ENCODE data around the gene CR1L. TPM values are rescaled to one million over a fixed set of nuclear protein-coding genes. Genes with fewer than 3 reads are reported as not detected.
"Not testable (repeated sequence)": the region's sequence is repeated elsewhere in the genome, so short reads cannot be mapped to it uniquely, and the experiment has no call there.

The CR1L gene
- total and polyA plus RNA-seq, 2 experiments from 2014 or later = 5.8 to 21.4 TPM

- TF ChIP-seq ZNF462 (CRISPR knock-in tag; IDR thresholded peaks at IDR 0.05) (no peak), STAT1 (IDR thresholded peaks at IDR 0.05; ENCODE audit: unreplicated experiment) (no peak), EZH2 (IDR thresholded peaks at IDR 0.05; ENCODE audit: low read depth, unreplicated experiment) (no peak), ETS1 (IDR thresholded peaks at IDR 0.05) (no peak)
Measured at GRCh38 chr1:207659545-207660153, 14.7 kb downstream of the CR1L start (continued).

GRCh38 chr1:207661420-207661819 is 16.5 kb downstream of the CR1L start:
- H3K4me3 Mint-ChIP-seq; H4K20me1 ChIP-seq (replicated peaks; ENCODE audit: insufficient read depth); H3K4me3 ChIP-seq; H3K9me2 ChIP-seq (ENCODE audit: insufficient read depth); H3K79me2 ChIP-seq (replicated peaks; ENCODE audit: insufficient read depth); H2AFZ ChIP-seq; H3K27ac ChIP-seq (ENCODE audit: low read depth); H3K27me3 Mint-ChIP-seq (ENCODE audit: insufficient read depth, low read depth, poor library complexity); H3K4me2 ChIP-seq; H3K4me1 ChIP-seq (ENCODE audit: insufficient read depth); DNase-seq (ENCODE audit: low spot score); H3K27ac Mint-ChIP-seq; H3F3A ChIP-seq (replicated peaks; ENCODE audit: low read depth); H3K4me1 Mint-ChIP-seq; H3K27me3 ChIP-seq (ENCODE audit: insufficient read depth); ATAC-seq: not testable (repeated sequence)
- peaks cover 14% of the 10 kb centered on the region for H3K36me3 ChIP-seq (ENCODE audit: insufficient read depth)
- H3K9me3 Mint-ChIP-seq = peaks cover 52% of the 10 kb centered on the region
- H3K36me3 Mint-ChIP-seq (ENCODE audit: low read depth) = peaks cover 52% of the 10 kb centered on the region
